Fibroblast of lung (primary cell): ENCODE results near the gene EFCAB10. TPM values are rescaled to one million over a fixed set of nuclear protein-coding genes. Genes with fewer than 3 reads are reported as not detected.
"Not testable (repeated sequence)": the region's sequence is repeated elsewhere in the genome, so short reads cannot be mapped to it uniquely, and the experiment has no call there.

Experiments
- DNase-seq, 2 donors: peaks; one replicate each; pipeline versions ENCODE4 v3.0.0 to v3.0.0-alpha.2; 2010; ENCODE audit warnings: low read depth in 2 of 2
- H2AFZ ChIP-seq: 2 replicates; pipeline ENCODE4 v1.5.1; 2012; ENCODE audit warnings: low read length, control low read depth, inconsistent platforms
- H3K27ac ChIP-seq: 2 replicates; pipeline ENCODE4 v1.5.1; 2011; ENCODE audit warnings: low read length, control low read depth; ENCODE audit not compliant: insufficient read depth
- H3K27me3 ChIP-seq: 2 replicates; pipeline ENCODE4 v1.5.1; 2011; ENCODE audit warnings: mild to moderate bottlenecking, low read length; ENCODE audit not compliant: control insufficient read depth, insufficient read depth
- H3K36me3 ChIP-seq: 2 replicates; pipeline ENCODE4 v1.5.1; 2011; ENCODE audit warnings: low read length; ENCODE audit not compliant: control insufficient read depth, insufficient read depth
- H3K4me1 ChIP-seq: 2 replicates; pipeline ENCODE4 v1.5.1; 2011; ENCODE audit warnings: low read length; ENCODE audit not compliant: control insufficient read depth, insufficient read depth; ENCODE audit errors: extremely low read depth
- H3K4me2 ChIP-seq: 2 replicates; pipeline ENCODE4 v1.5.1; 2011; ENCODE audit warnings: low read length, control low read depth; ENCODE audit not compliant: insufficient read depth; ENCODE audit errors: extremely low read depth
- H3K4me3 ChIP-seq, 4 experiments: fragments of 200-600 bp in 1 of 4; sonication (generic) in 1 of 4; replicated peaks in 1 of 4; 2 replicates each; pipeline ENCODE4 v1.5.1; 2011 to 2016; ENCODE audit warnings: low read length in 4 of 4, low read depth in 3 of 4, mild to moderate bottlenecking in 3 of 4, control low read depth in 2 of 4, inconsistent platforms in 1 of 4, mixed read lengths in 1 of 4; ENCODE audit not compliant: insufficient read depth in 1 of 4; ENCODE audit errors: control extremely low read depth in 1 of 4
- H3K79me2 ChIP-seq: 2 replicates; pipeline ENCODE4 v1.5.1; 2012; ENCODE audit warnings: mild to moderate bottlenecking, low read length, inconsistent platforms; ENCODE audit not compliant: control insufficient read depth, insufficient read depth
- H3K9ac ChIP-seq: 2 replicates; pipeline ENCODE4 v1.5.1; 2011; ENCODE audit warnings: mild to moderate bottlenecking, low read length, control low read depth; ENCODE audit not compliant: insufficient read depth
- H3K9me3 ChIP-seq: 2 replicates; pipeline ENCODE4 v1.5.1; 2012; ENCODE audit warnings: low read depth, low read length; ENCODE audit not compliant: control insufficient read depth, insufficient read depth
- H4K20me1 ChIP-seq: 2 replicates; pipeline ENCODE4 v1.5.1; 2011; ENCODE audit warnings: low read length; ENCODE audit not compliant: control insufficient read depth, insufficient read depth; ENCODE audit errors: extremely low read depth
- CTCF ChIP-seq, 2 donors: IDR thresholded peaks in 1 of 2; conservative IDR thresholded peaks in 1 of 2; 1 replicate in 1 of 2; 2 replicates in 1 of 2; pipeline ENCODE4 v1.5.1; 2011 to 2012; ENCODE audit warnings: low read length in 2 of 2, control low read depth in 1 of 2, inconsistent platforms in 1 of 2, low read depth in 1 of 2, mild to moderate bottlenecking in 1 of 2
- EZH2 ChIP-seq: IDR thresholded peaks from 2 replicates; pipeline ENCODE4 v1.5.1; 2012; ENCODE audit warnings: low read length, control low read depth, mild to moderate bottlenecking; ENCODE audit errors: missing control alignments
- polyA plus RNA-seq, 2 donors: library from polyadenylated mRNA; depleted of rRNA in 1 of 2; stranded (reverse) in 1 of 2; unstranded in 1 of 2; fragments of >200 nt; gene quantifications; 2 replicates each; pipeline ENCODE4 v1.2.1, GENCODE V29; 2011 to 2012; ENCODE audit warnings: missing spikeins in 1 of 2
- total RNA-seq: library from RNA; depleted of rRNA; stranded (reverse); fragments of >200 nt; gene quantifications from 2 replicates; pipeline ENCODE4 v1.2.1, GENCODE V29; 2014

EFCAB10 gene
- total and polyA plus RNA-seq, 2 donors (not counting 1 experiment from before 2014, with no cell fraction given) = not detected

- H3K27ac ChIP-seq = peak within 1 kb of the TSS; percentile 90
- peak within 1 kb of the TSS; percentile 65 to 74 (median 70) for H3K4me3 ChIP-seq
- peaks cover 26% of the 10 kb centered on the region for H3K79me2 ChIP-seq
- H3K4me1 ChIP-seq = peaks cover 2% of the 10 kb centered on the region
- no peaks in the 10 kb centered on the region for H3K9me3 ChIP-seq
- no peaks in the 10 kb centered on the region for H3K27me3 ChIP-seq
- H4K20me1 ChIP-seq = no peaks in the 10 kb centered on the region
- H3K36me3 ChIP-seq = no peaks in the 10 kb centered on the region
- no peak for TF ChIP-seq CTCF (conservative IDR thresholded peaks at IDR 0.05 in 1 of 2, IDR thresholded peaks at IDR 0.05 in 1 of 2; ENCODE audit: low read depth in 1 of 2, low read length in 2 of 2)
- TF ChIP-seq EZH2 = no peak
- peak; percentile 86 to 88 for DNase-seq
- peak within 1 kb of the TSS; percentile 99 for H2AFZ ChIP-seq
- H3K9ac ChIP-seq = peak within 1 kb of the TSS; percentile 81
- peak within 1 kb of the TSS; percentile 89 for H3K4me2 ChIP-seq
These were observed 59.4 kb downstream of the EFCAB10 start, which contains the start of gene PUS7 for GRCh38 chr7:105521717-105522463. TSS of gene PUS7 (minus strand) at chr7:105522271. CDS start at chr7:105508512, 13,759 bp downstream.

- H4K20me1 ChIP-seq = no peaks in the 10 kb centered on the region
- peaks cover 29% of the 10 kb centered on the region for H3K79me2 ChIP-seq
- H3K9ac ChIP-seq = peak overlapping the region; percentile 81
- peak; percentile 53 to 66 for DNase-seq
- no peaks in the 10 kb centered on the region for H3K36me3 ChIP-seq
- H3K9me3 ChIP-seq = no peaks in the 10 kb centered on the region
- H3K4me2 ChIP-seq = peak overlapping the region; percentile 86
- peak overlapping the region; percentile 65 to 74 (median 70) for H3K4me3 ChIP-seq
- peak overlapping the region; percentile 86 for H2AFZ ChIP-seq
- H3K4me1 ChIP-seq = peaks cover 2% of the 10 kb centered on the region
- peak overlapping the region; percentile 90 for H3K27ac ChIP-seq
- no peak for TF ChIP-seq CTCF (conservative IDR thresholded peaks at IDR 0.05 in 1 of 2, IDR thresholded peaks at IDR 0.05 in 1 of 2; ENCODE audit: low read depth in 1 of 2, low read length in 2 of 2)
- no peak for TF ChIP-seq EZH2
- no peaks in the 10 kb centered on the region for H3K27me3 ChIP-seq
These were observed 60.1 kb downstream of the EFCAB10 start for GRCh38 chr7:105521027-105521716.

GRCh38 chr7:105520620-105521019, 60.7 kb downstream of the EFCAB10 start:
- H3K27ac ChIP-seq, H3K36me3 ChIP-seq, DNase-seq, H3K9ac ChIP-seq, H2AFZ ChIP-seq, H4K20me1 ChIP-seq, H3K27me3 ChIP-seq, H3K9me3 ChIP-seq, H3K4me1 ChIP-seq: not testable (repeated sequence)
- Histone ChIP-seq H3K4me2 (peak overlapping the region; percentile 86), H3K4me3 (peak overlapping the region; percentile 65 to 74 (median 70)), H3K79me2 (peaks cover 29% of the 10 kb centered on the region)
